SHP77 (cell line): Measurements from ENCODE around the gene PRDX3.
"Not testable (repeated sequence)": the region's sequence is repeated elsewhere in the genome, so short reads cannot be mapped to it uniquely, and the experiment has no call there.

Experiments used
- DNase-seq, 2 experiments: peaks; one replicate each; lab custom pipeline; 2025; lab: John Stamatoyannopoulos, UW

The PRDX3 gene

DNA sequence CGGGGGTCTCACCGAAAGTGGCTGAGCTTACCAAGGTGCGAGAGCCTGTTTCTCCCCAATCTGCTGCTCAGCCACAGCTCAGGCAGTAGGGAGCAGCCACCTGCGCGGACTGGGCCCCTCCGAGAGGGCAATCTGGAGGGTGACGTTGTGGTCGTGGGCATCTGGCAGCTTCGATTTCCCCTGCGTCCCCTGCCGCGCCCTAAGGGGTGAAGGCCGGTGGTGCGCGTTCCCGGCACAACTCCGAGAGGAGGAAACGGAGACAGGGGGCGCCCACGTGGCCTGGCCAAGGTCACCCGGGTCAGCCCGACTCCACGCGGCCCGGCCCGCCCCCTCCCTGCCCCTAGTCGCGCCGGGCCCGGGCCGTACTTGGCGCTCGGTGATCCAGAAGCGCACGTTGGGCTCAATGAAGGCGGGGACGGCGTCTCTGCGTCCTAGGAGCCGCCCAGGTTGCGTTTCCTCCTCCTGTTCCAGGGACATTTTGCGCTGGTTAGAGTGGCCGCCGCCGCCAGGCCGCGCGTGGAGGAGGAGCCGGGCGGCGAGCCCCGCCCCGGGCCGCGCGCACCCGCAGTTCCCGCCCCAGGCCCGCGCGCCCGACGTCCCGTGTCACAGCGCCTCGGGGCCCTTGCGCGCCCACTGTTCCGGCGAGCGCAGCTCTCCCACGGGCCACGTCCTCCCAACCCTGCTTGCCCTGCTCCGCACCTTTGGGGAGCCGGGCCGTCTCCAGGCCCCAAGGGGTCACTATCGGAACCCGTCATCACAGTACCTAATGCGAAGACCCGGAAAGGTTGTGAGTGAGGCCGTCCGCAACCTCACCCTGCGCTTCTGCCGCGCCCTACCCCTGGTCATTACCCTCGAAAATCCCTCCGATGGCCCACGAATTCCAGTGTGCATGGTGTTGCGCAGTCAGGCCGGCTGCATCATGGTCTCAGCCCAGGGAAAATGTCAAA, 13.2 kb downstream of the PRDX3 start, which contains the start of gene SFXN4:
Gene SFXN4, minus strand, starts transcription at position 544 of the 947 bp plus-strand sequence. Its CDS starts 67 bp downstream, at position 477.
- peak; percentile 57 to 74 for DNase-seq

DNA sequence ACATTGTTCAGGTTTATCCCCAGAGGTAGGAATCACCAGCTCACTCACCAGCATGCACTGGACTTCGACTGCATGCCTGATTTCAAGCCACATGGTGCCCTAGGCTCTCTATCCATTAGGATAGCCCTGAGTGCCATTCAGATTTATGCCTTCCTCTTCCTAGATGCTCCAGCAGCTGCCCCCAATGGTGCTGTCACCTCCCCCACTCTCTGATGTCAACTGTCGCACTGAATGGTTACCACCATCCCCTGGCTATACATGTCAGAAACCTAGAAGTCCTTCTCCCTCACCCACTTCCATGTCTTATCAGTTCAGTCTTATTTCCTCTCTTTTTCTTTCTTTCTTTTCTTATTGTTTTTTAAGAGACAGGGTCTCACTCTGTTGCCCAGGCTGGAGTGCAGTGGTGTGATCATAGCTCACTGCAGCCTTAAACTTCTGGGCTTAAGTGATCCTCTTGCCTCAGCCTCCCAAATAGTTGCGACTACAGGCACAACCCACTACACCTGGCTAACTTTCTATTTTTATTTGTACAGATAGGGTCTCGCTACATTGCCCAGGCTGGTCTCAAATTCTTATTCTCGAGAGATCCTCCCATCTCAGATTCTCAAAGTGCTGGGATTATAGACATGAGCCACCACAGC, 16.0 kb downstream of the PRDX3 start:
- DNase-seq = no peak

DNA sequence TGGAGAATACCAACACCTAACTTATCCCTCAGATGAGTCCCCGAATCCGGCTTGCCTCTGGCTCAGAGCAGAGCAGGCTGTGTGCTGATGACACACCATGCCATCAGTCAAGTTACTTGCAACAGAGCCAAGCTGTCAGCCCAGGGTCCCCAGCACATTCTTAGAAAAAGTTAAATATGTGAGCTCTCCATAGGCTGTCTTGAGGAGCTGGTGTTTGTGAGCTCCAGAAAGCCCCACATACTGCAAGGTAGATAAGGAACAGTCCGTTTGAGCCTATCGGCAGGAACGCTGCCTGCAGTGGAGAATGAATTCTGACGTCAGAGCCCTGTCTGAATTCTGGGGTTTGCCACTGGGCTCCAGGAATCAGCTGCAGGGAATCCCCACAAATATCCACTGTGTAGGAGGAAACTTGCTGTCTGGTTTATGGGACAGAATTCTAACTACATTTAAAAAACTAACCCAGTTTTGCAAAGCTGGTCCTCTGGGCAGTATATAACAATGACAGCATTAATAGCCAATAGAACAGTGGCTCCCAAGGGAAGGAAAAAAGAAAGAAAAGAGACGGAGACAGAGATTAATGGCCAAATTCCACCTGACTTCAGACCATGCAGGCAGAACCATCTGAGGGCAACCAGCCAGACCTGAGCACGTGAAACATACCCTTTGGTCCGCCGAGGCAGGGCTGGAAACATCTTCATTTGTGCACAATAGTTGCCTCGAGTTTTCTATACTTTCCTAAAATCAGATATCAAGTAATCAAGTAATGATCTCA, 16.7 kb downstream of the PRDX3 start:
- DNase-seq = no peak

DNA sequence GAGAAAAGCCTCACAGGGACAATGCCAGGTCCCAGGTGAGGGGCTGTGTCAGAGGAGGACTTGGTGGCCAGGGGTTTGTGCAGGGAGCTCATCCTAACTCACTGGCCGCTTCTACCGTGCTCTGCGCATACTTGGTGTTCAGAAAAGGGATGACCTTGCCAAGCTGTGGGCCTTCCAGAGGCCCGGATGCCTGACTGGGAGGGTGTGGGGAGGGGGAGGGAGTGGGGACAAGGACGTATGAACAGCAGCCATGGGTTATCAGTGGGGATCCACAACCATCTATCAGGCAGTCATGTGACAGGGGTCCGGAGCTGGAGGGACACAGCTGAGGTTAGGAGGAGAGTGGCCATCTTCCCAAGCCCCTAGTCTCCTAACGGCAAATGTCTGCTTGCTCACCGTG, 19.3 kb downstream of the PRDX3 start:
- DNase-seq = no peak

GRCh38 chr10:119153661-119154060, 25.0 kb downstream of the PRDX3 start:
- no peak for DNase-seq

DNA sequence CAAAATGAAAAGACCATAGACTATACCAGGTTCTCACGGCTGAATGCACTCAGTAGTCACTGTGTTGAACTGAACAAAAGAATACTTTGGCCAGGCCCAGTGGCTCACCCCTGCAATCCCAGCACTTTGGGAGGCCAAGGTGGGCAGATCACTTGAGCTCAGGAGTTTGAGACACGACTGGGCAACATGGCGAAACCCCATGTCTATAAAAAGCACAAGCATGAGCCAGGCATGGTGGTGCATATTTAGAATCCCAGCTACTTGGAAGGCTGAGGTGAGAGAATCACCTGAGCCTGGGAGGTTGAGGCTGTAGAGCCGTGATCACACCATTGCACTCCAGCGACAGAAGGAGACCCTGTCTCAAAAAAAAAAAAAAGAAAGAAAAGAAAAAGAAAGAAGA, 25.6 kb downstream of the PRDX3 start:
- DNase-seq = no peak

DNA sequence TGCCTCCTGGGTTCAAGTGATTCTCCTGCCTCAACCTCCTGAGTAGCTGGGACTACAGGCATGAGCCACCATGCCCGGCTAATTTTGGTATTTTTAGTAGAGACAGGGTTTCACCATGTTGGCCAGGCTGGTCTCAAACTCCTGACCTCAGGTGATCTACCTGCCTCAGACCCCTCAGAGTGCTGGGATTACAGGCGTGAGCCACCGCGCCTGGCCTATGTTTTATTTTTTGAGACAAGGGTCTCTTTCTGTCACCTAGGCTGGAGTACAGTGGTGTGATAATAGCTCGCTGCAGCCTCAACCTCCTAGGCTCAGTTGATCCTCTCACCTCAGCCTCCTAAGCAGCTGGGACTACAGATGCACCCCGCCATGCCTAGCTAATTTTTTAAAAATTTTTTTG, 27.0 kb downstream of the PRDX3 start:
- not testable (repeated sequence) for DNase-seq

DNA sequence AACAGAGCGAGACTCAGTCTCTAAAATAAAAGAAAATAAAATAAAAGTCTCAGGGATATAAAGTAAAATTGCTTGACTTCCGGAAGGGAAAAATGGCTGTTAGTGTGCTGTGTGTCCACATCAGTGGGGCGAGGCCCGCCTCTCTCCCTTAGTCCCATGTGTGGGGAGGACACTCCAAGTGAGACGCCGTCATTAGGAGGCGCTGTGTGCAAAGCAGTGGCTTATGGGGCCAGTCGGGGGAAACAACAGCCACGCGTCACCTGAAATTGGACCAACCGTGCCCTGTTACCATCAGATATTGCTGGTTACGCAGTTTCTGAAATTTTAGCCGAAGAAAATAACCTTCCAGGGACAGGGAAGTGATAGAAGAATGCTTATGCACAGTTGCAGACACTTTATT, 28.9 kb downstream of the PRDX3 start:
- no peak for DNase-seq

GRCh38 chr10:119149157-119149556, 29.5 kb downstream of the PRDX3 start:
- DNase-seq = no peak

DNA sequence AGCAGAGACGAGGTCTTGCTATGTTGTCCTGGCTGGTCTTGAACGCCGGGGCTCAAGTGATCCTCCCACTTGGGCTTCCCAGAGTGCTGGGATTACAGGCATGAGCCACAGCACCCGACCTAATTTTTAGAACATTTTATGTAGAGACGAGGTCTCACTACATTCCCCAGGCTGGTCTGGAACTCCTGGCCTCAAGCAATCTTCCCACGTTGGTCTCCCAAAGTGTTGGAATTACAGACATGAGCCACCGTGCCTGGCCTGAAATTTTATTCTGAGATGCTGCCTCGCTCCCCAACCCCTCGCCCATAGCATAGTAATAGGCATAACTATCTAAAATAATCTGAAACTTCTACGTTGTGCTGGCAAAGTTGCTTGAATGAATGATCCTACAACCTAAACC, 35.0 kb downstream of the PRDX3 start:
- no peak for DNase-seq

DNA sequence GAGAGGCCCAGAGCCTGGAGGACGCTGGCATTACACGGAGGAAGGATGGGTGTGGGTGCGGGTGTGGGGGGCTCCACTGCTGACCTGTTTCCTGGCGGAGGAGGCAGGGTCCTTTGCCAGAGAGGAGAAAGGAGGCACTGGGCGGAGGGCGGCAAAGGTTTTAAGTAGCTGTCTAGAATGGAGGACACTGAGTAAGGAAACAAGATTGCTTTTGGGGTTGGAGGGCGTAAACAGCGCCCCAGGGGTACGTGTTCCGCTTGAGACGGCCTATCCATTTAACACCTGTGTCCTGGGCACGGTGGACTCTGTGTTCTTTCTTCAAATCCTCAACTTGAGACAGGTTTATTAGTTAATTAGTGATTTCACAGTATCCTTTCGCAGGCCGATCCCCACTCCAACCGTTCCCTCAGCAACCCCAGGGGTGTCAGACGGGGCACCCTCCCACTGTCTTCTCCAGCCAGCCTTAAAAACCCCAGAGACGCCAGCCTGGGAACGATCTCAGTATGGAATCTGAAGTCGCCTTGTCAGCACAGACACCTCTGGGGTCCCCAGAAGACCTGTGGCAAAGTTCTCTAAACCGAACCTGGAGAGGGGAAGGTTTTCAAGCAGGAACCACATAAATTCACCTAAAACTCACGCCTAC, 37.9 kb downstream of the PRDX3 start:
- no peak for DNase-seq

DNA sequence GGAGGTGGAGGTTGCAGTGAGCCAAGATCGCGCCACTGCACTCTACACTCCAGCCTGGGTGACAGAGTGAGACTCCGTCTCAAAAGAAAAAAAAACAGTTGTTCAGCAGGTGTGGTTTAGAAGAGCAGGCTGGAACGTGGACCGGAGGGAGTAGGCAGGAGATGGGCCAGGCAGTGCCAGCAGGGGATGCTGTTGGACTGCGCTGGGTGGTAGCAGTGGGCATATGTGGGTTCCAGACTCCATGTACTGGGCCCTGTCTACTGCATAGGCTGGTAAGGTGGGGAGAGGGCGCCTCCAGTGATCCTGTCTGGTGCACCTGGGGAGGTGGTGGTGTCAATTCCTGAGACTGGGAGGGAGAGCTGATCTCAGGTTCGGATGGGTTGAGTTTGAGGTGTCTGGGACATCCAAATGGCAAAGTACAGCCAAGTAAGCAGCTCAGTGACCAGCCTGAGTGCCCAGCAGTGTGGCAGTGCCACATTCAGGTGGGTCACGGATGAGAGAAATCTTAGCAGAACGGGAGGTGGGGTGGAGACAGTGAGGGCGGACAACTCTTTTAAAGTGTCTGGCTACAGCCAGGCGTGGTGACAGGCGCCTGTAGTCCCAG, 39.0 kb downstream of the PRDX3 start:
- peak in 1 of 2 experiments; percentile 18 for DNase-seq

DNA sequence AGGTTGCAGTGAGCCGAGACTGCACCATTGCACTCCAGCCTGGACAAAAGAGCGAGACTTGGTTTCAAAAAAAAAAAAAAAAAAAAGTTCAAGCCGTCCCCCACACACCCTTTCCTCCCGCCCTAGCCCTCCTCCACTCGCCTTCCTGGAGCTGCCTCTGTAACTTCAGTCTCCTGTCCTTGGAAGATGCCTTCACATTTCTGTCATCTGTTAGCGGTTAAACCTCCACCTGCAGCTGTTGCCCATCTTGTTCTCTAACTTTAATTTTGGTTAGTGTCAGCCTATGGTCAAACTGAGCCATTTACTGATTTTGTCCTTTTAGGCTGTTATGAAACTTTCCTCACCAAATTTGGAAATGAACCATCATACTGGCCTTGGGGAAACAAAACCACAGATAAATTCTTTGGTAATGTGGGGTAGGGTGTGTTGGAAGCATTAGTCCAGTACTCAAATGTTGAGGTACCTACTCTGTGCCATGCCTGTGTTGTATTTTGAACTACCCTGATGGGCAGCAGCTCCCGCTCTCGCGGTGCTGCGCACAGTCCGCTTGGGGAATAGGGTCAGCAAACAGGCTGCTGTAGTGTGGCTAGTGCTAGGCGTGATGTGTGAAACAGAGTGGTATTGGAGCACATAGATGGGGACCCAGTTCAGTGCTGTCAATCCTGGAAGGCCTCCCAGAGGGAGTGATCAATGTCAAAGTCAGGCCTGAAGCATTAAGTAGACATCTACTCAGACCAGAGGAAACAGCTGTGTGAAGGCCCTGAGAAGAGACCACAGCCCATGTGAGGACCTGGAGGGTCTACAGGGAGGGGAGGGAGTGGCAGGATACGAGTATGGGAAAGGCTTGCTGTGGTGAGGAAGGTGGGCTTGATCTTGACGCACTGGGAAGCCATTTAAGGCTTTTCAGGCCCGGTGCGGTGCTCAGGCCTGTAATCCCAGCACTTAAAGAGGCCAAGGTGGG, 40.0 kb downstream of the PRDX3 start:
- no peak for DNase-seq

DNA sequence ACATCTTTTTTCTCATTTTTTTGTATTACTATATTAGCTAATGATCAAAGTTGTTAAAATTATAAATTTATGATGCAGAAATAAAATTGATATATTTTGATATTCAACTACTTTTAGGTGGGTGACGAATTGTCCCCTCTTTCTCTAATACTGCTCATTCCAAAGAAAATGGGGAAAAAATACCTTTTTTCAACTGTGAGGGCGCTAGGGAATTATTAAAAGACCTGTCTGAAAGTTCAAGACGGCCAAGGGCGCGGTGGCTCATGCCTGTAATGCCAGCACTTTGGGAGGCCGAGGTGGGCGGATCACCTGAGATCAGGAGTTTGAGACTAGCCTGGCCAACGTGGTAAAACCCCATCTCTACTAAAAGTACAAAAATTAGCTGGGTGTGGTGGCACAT, 40.7 kb downstream of the PRDX3 start:
- not testable (repeated sequence) for DNase-seq

GRCh38 chr10:119136084-119136483, 42.5 kb downstream of the PRDX3 start:
- no peak for DNase-seq

- DNase-seq = no peak
Measured at GRCh38 chr10:119135513-119135881, 43.1 kb downstream of the PRDX3 start.

DNA sequence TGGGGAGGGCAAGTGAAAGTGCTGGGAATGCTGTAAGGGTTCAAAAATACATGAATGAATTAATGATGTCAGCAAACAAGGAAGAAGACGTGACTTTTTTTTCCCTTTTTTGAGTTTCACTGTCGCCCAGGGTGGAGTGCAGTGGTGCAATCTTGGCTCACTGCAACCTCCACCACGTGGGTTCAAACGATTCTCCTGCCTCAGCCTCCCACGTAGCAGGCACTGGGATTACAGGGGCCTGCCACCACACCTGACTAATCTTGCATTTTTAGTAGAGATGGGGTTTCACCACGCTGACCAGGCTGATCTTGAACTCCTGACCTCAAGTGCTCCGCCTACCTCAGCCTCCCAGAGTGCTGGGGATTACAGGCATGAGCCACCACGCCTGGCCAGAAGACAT, 44.7 kb downstream of the PRDX3 start:
- DNase-seq = no peak

DNA sequence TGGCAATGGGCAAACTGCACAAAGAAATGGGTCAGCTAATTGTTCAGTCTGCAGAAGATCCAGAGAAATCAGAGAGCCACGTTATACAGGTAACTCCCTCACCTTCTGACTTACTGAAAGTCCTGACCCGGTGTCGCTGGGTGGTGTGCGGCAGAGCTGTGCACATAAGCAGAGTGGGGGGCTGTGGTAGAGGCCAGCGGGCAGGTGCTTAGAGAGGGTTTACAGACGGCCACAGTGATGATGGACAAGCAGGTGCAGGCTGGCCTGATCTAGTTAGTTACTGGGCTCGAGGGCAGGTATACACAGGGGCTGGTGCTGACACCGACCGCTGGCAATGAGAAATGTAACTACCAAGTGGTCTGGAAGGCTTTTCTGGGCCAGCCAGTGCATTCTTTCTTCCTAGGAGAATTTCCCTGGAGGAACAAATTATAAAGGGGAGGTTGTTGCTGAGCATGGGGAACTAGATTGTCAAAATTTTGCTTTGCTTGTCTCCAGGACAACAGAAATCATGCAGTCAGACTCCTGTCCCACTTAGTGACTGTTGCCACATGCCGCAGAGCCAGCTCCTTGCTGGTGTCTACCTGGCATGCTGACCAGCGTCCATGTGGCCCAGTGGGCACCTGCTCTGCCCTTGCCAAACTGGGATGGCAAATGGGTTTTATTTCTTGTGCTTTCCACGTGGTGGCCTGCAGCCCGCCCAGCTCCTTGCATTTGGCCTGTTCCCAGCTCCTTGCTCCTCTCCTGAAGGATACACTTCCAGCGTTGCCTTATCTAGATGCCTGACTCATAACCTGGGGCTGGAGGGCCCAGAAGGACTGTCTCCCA, 45.9 kb downstream of the PRDX3 start:
- DNase-seq = no peak

DNA sequence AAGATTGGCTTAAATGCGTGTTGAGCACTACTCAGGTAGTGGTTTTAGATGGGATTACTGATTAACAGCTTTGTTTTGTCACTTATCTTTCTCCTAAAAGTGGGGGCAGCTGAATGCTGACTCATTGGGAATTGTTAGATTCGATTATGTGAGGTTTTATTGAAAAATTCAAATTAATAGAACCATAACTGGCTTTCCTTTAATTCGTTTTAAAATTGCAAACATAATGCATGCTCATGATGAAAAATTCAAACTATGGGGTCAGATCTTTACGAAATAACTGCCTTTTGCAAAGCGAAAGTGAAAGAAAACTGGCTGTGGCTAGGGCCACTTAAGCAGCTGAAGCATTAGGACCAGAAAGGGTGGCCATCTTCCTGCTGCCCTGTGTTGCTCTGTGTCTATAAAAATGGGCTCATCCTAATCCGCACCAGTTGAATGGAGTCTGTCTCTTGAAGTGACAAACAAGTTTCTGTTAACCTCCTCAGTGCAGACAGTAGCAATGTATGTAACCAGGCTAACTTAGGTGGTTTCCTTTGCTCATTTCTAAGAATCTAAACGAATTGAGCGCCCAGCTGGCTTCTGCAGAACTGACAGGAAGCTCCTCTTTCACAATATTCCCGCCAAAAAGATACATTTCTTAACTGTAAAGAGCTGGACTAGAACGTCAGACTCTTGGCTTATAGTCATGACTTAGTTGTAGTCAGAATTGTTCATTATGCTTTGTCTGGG, 46.9 kb downstream of the PRDX3 start:
- DNase-seq = peak in 1 of 2 experiments; percentile 42
